ENCODE measurements around the gene GPATCH3. TPM values are rescaled to one million over a fixed set of nuclear protein-coding genes. Genes with fewer than 3 reads are reported as not detected.

Gene GPATCH3
- total and polyA plus RNA-seq, 2 experiments from 2014 or later, result 6.3 to 9.3 TPM

- peak within 1 kb of the TSS; percentile 88 for H2AFZ ChIP-seq
- H3K4me2 ChIP-seq (ENCODE audit: unreplicated experiment), result peak within 1 kb of the TSS; percentile 94
- H3K4me3 ChIP-seq, result peak within 1 kb of the TSS; percentile 80; the same call in 1 of the 2 replicates
- no peaks in the 10 kb centered on the region for H3K36me3 ChIP-seq (ENCODE audit: low read depth)
- DNase-seq, result no peak
- H3K9me3 ChIP-seq (ENCODE audit: low read depth), result no peaks in the 10 kb centered on the region
- H3K79me2 ChIP-seq (ENCODE audit: insufficient read depth), result no peaks in the 10 kb centered on the region
- TF ChIP-seq EZH2 (IDR thresholded peaks at IDR 0.05; ENCODE audit: insufficient read depth, poor library complexity, severe bottlenecking) (no peak), EZH2phosphoT487 (IDR thresholded peaks at IDR 0.05; ENCODE audit: insufficient read depth, low read depth) (no peak)
- WGBS, 2 experiments (ENCODE audit: low coverage in 1 of 2, low lambda C conversion rate in 2 of 2, missing lambda C conversion rate in 2 of 2), result 88 to 92% methylated on average over 36 to 37 of the region's 37 CpGs
- no peaks in the 10 kb centered on the region for H4K20me1 ChIP-seq (ENCODE audit: insufficient read depth)
- no peaks in the 10 kb centered on the region for H3K9me2 ChIP-seq (ENCODE audit: insufficient read depth)
- no peak within 1 kb of the TSS for H3K27ac ChIP-seq
- H3K4me1 ChIP-seq (ENCODE audit: insufficient read depth), result no peaks in the 10 kb centered on the region
- no peaks in the 10 kb centered on the region for H3K27me3 ChIP-seq (replicated peaks; ENCODE audit: insufficient read depth)
- peaks cover 14% of the 10 kb centered on the region; the same call in 1 of the 2 replicates for H3F3A ChIP-seq (ENCODE audit: insufficient read depth)
- peak within 1 kb of the TSS; percentile 84; the same call in 1 of the 2 replicates for H3K9ac ChIP-seq
- in situ Hi-C loops (cut with MboI), result no loop called here
Measured at GRCh38 chr1:26862781-26863684, 37.2 kb downstream of the GPATCH3 start, which contains the start of gene SFN. Gene SFN, plus strand, starts transcription at chr1:26863149. Its CDS starts 64 bp downstream, at chr1:26863213.

GRCh38 chr1:26861889-26862378 lies 38.3 kb downstream of the GPATCH3 start:
- H3K4me1 ChIP-seq (ENCODE audit: insufficient read depth), result no peaks in the 10 kb centered on the region
- no peak overlapping the region for H3K9ac ChIP-seq
- no peak overlapping the region for H3K4me3 ChIP-seq
- TF ChIP-seq EZH2 (IDR thresholded peaks at IDR 0.05; ENCODE audit: insufficient read depth, poor library complexity, severe bottlenecking) (no peak), EZH2phosphoT487 (IDR thresholded peaks at IDR 0.05; ENCODE audit: insufficient read depth, low read depth) (no peak)
- no peak overlapping the region for H2AFZ ChIP-seq
- no peak overlapping the region for H3K27ac ChIP-seq
- H3K27me3 ChIP-seq (replicated peaks; ENCODE audit: insufficient read depth), result no peaks in the 10 kb centered on the region
- H3K36me3 ChIP-seq (ENCODE audit: low read depth), result no peaks in the 10 kb centered on the region
- no peaks in the 10 kb centered on the region for H3K9me3 ChIP-seq (ENCODE audit: low read depth)
- DNase-seq, result peak; percentile 23
- no peaks in the 10 kb centered on the region for H3K9me2 ChIP-seq (ENCODE audit: insufficient read depth)
- no peaks in the 10 kb centered on the region for H3K79me2 ChIP-seq (ENCODE audit: insufficient read depth)
- WGBS, 2 experiments (ENCODE audit: low coverage in 1 of 2, low lambda C conversion rate in 2 of 2, missing lambda C conversion rate in 2 of 2), result 75 to 76% methylated on average over 7 of the region's 7 CpGs
- no peak overlapping the region for H3K4me2 ChIP-seq (ENCODE audit: unreplicated experiment)
- in situ Hi-C loops (cut with MboI), result no loop called here
- peaks cover 15% of the 10 kb centered on the region; the same call in 1 of the 2 replicates for H3F3A ChIP-seq (ENCODE audit: insufficient read depth)
- no peaks in the 10 kb centered on the region for H4K20me1 ChIP-seq (ENCODE audit: insufficient read depth)

DNA sequence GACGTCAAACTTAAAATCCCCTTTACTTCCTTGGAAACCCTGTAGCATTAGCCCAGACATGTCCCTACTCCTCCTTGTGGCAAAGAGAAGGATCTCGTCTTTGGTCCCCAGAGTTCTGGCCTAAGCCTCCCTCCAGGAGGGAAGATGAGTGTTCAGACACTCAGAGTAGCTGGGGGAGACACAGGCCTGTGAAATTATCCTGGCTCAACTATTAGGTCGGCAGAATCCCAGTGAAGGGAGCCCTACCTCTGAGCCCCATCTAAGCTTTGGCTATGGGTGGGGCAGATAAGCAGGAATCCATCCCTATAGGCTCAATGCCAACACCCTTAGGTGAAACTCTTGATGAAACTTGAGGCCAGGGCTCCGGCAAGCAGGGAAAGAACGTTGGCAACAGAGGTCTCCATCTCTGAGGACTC lies 39.0 kb downstream of the GPATCH3 start:
- H3F3A ChIP-seq (ENCODE audit: insufficient read depth), result peaks cover 15% of the 10 kb centered on the region; the same call in 1 of the 2 replicates
- no peak overlapping the region for H2AFZ ChIP-seq
- 80 to 82% methylated on average over 5 of the region's 5 CpGs for WGBS, 2 experiments (ENCODE audit: low coverage in 1 of 2, low lambda C conversion rate in 2 of 2, missing lambda C conversion rate in 2 of 2)
- in situ Hi-C loops (cut with MboI), result no loop called here
- no peak overlapping the region for H3K9ac ChIP-seq
- DNase-seq, result peak; percentile 56
- no peaks in the 10 kb centered on the region for H3K9me2 ChIP-seq (ENCODE audit: insufficient read depth)
- H3K4me1 ChIP-seq (ENCODE audit: insufficient read depth), result no peaks in the 10 kb centered on the region
- H3K27ac ChIP-seq, result no peak overlapping the region
- H3K36me3 ChIP-seq (ENCODE audit: low read depth), result no peaks in the 10 kb centered on the region
- no peaks in the 10 kb centered on the region for H4K20me1 ChIP-seq (ENCODE audit: insufficient read depth)
- no peaks in the 10 kb centered on the region for H3K27me3 ChIP-seq (replicated peaks; ENCODE audit: insufficient read depth)
- no peaks in the 10 kb centered on the region for H3K9me3 ChIP-seq (ENCODE audit: low read depth)
- no peak overlapping the region for H3K4me2 ChIP-seq (ENCODE audit: unreplicated experiment)
- H3K4me3 ChIP-seq, result no peak overlapping the region
- H3K79me2 ChIP-seq (ENCODE audit: insufficient read depth), result no peaks in the 10 kb centered on the region
- no peak for TF ChIP-seq EZH2phosphoT487 (IDR thresholded peaks at IDR 0.05; ENCODE audit: insufficient read depth, low read depth)

- no peaks in the 10 kb centered on the region for H3K9me2 ChIP-seq (ENCODE audit: insufficient read depth)
- no peaks in the 10 kb centered on the region for H3K9me3 ChIP-seq (ENCODE audit: low read depth)
- no peak overlapping the region for H3K4me3 ChIP-seq
- no peak overlapping the region for H3K27ac ChIP-seq
- DNase-seq, result peak; percentile 9
- H3K4me2 ChIP-seq (ENCODE audit: unreplicated experiment), result no peak overlapping the region
- no peak overlapping the region for H2AFZ ChIP-seq
- H3K9ac ChIP-seq, result no peak overlapping the region
- in situ Hi-C loops (cut with MboI), result no loop called here
- H3F3A ChIP-seq (ENCODE audit: insufficient read depth), result peaks cover 5% of the 10 kb centered on the region; the same call in 1 of the 2 replicates
- no peaks in the 10 kb centered on the region; the same call in 1 of the 2 replicates for H3K36me3 ChIP-seq (ENCODE audit: low read depth)
- TF ChIP-seq EZH2phosphoT487 (IDR thresholded peaks at IDR 0.05; ENCODE audit: insufficient read depth, low read depth) (no peak), EZH2 (IDR thresholded peaks at IDR 0.05; ENCODE audit: insufficient read depth, poor library complexity, severe bottlenecking) (no peak)
- WGBS, 2 experiments (ENCODE audit: low coverage in 1 of 2, low lambda C conversion rate in 2 of 2, missing lambda C conversion rate in 2 of 2), result 92 to 94% methylated on average over 7 of the region's 7 CpGs
- H3K79me2 ChIP-seq (ENCODE audit: insufficient read depth), result no peaks in the 10 kb centered on the region
- no peaks in the 10 kb centered on the region for H3K27me3 ChIP-seq (replicated peaks; ENCODE audit: insufficient read depth)
- no peaks in the 10 kb centered on the region for H3K4me1 ChIP-seq (ENCODE audit: insufficient read depth)
- H4K20me1 ChIP-seq (ENCODE audit: insufficient read depth), result no peaks in the 10 kb centered on the region
Measured at GRCh38 chr1:26858891-26859640, 41.2 kb downstream of the GPATCH3 start.

Data from GM23248 (cell line).